Coronary artery (tissue), 2 donors: ENCODE data around the gene USP10.

Experiments
- DNase-seq: peaks from one replicate; pipeline ENCODE4 v3.0.0-alpha.2; 2017; ENCODE audit warnings: low spot score
- H3K27ac ChIP-seq, 2 donors: fragments of 200-600 bp; sonication (generic); one replicate each; pipeline ENCODE4 v1.5.1; 2016 to 2019
- H3K4me3 ChIP-seq: fragments of 200-600 bp; sonication (generic); 2 replicates; pipeline ENCODE4 v1.5.1; 2016; ENCODE audit warnings: mild to moderate bottlenecking, moderate library complexity
- TF ChIP-seq, protein P1 (sequence below): fragments of 200-600 bp; sonication (generic); IDR thresholded peaks from one replicate; pipeline ENCODE4 v1.5.1; 2019; ENCODE audit warnings: antibody characterized with exemption

The USP10 gene

GRCh38 chr16:84737192-84738011 lies 37.6 kb downstream of the USP10 start:
- TF ChIP-seq, protein P1, sequence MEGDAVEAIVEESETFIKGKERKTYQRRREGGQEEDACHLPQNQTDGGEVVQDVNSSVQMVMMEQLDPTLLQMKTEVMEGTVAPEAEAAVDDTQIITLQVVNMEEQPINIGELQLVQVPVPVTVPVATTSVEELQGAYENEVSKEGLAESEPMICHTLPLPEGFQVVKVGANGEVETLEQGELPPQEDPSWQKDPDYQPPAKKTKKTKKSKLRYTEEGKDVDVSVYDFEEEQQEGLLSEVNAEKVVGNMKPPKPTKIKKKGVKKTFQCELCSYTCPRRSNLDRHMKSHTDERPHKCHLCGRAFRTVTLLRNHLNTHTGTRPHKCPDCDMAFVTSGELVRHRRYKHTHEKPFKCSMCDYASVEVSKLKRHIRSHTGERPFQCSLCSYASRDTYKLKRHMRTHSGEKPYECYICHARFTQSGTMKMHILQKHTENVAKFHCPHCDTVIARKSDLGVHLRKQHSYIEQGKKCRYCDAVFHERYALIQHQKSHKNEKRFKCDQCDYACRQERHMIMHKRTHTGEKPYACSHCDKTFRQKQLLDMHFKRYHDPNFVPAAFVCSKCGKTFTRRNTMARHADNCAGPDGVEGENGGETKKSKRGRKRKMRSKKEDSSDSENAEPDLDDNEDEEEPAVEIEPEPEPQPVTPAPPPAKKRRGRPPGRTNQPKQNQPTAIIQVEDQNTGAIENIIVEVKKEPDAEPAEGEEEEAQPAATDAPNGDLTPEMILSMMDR = no peak
- H3K27ac ChIP-seq = no peak overlapping the region

GRCh38 chr16:84738255-84739038 lies 38.6 kb downstream of the USP10 start:
- TF ChIP-seq, protein P1 = peak; percentile 74
- Histone ChIP-seq H3K4me3 (no peak overlapping the region), H3K27ac (no peak overlapping the region)
- DNase-seq = no peak

More at GRCh38 chr16:84737192-84738011, 37.6 kb downstream of the USP10 start:
- no peak for DNase-seq
- H3K4me3 ChIP-seq = no peak overlapping the region

- no peak overlapping the region for H3K4me3 ChIP-seq
- DNase-seq = no peak
- H3K27ac ChIP-seq = no peak overlapping the region
- TF ChIP-seq, protein P1 = no peak
These were observed 39.7 kb downstream of the USP10 start for GRCh38 chr16:84739349-84740124.

- no peak overlapping the region for H3K27ac ChIP-seq
These were observed 40.9 kb downstream of the USP10 start for GRCh38 chr16:84740596-84741116.

GRCh38 chr16:84741340-84741830 lies 41.6 kb downstream of the USP10 start:
- no peak overlapping the region for H3K27ac ChIP-seq
- TF ChIP-seq, protein P1 = no peak
- H3K4me3 ChIP-seq = no peak overlapping the region
- no peak for DNase-seq

More at GRCh38 chr16:84740596-84741116, 40.9 kb downstream of the USP10 start:
- TF ChIP-seq, protein P1 = no peak
- DNase-seq = no peak
- no peak overlapping the region for H3K4me3 ChIP-seq

GRCh38 chr16:84742641-84743092 lies 42.9 kb downstream of the USP10 start:
- DNase-seq = no peak
- H3K27ac ChIP-seq = no peak overlapping the region
- no peak overlapping the region for H3K4me3 ChIP-seq
- TF ChIP-seq, protein P1 = no peak
